ENCODE results near the gene USP34.

The USP34 gene

DNA sequence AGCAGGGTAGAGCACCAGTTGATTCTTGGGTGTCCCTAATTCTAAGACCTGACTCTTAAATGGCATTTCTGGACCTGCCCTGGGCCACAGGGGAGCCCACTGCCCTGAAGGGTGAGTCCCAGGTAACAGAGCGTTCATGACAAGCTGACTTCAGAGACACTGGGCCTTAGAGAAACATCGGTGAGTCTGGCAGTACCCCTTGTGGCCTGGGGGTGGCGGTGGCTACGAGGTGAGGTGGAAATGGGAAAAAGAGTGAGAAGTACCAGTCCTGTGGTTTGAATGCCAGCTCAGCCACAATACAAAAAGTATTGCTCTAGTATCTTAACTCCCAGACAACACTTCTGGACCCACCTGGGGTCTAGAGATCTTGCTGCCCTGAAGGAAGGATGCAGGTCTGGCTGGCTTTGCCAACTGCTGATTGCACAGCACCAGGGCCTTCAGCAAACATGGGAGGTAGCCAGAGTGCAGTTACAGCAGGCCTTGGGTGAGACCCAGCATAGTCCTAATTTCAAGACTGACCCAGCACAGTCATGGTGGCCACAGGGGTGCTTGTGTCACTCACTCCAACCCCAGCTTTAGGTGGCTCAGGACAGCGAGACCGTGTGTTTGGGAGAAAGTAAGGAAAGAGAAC lies 44.5 kb downstream of the USP34 start:
- in situ Hi-C loops (cut with HindIII; ENCODE audit: low sequenced_read_pairs), result no loop called here
- TF ChIP-seq, protein P1, sequence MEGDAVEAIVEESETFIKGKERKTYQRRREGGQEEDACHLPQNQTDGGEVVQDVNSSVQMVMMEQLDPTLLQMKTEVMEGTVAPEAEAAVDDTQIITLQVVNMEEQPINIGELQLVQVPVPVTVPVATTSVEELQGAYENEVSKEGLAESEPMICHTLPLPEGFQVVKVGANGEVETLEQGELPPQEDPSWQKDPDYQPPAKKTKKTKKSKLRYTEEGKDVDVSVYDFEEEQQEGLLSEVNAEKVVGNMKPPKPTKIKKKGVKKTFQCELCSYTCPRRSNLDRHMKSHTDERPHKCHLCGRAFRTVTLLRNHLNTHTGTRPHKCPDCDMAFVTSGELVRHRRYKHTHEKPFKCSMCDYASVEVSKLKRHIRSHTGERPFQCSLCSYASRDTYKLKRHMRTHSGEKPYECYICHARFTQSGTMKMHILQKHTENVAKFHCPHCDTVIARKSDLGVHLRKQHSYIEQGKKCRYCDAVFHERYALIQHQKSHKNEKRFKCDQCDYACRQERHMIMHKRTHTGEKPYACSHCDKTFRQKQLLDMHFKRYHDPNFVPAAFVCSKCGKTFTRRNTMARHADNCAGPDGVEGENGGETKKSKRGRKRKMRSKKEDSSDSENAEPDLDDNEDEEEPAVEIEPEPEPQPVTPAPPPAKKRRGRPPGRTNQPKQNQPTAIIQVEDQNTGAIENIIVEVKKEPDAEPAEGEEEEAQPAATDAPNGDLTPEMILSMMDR (IDR thresholded peaks at IDR 0.05; ENCODE audit: low read depth, low read length, missing control alignments), result peak; percentile 51
- no peak for DNase-seq (ENCODE audit: low read depth)
- H3K4me3 ChIP-seq (ENCODE audit: low read depth, low read length), result no peak overlapping the region

DNA sequence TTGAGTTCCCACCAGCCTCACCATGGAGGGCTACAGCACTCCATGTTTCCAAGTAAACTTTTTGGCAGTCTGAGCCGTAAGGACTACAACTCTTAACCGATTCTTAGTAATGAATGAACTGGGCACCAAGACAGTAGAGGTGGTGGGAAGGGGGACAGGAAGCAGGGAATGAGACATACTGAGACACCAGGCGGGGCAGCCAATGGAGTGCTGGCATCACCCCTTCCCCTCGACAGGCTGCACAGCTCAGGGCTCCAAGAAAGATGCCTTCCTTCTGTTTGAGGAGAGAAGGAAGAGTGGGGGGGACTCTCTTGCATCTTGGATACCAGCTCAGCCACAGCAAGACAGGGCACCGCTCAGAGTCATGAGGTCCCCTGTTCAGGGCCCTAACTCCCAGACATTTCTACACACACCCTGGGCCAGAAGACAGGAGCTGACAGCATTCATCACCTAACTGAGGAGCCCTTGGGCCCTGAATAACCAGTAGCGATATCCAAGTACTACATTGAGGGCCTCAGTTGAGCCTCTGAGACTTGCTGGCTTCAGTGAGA lies 45.2 kb downstream of the USP34 start:
- in situ Hi-C loops (cut with HindIII; ENCODE audit: low sequenced_read_pairs), result no loop called here
- TF ChIP-seq, protein P1 (IDR thresholded peaks at IDR 0.05; ENCODE audit: low read depth, low read length, missing control alignments), result no peak
- no peak overlapping the region for H3K4me3 ChIP-seq (ENCODE audit: low read depth, low read length)
- no peak for DNase-seq (ENCODE audit: low read depth)

DNA sequence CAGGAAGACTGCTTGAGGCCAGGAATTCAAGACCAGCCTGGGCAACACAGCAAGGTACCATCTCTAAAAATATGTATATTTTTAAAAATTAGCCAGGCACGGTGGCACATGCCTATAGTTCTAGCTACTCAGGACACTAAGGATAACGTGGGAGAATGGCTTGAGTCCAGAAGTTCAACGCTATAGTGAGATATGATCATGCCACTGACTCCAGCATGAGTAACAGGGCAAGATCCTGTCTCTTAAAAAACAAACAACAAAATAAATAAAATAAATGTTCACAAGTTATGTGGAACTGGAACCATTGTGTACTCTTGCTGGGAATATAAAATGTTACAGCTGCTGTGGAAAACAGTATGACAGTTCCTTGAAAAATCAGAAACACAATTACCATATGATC lies 47.2 kb downstream of the USP34 start:
- no peak for DNase-seq (ENCODE audit: low read depth)
- in situ Hi-C loops (cut with HindIII; ENCODE audit: low sequenced_read_pairs), result no loop called here
- H3K4me3 ChIP-seq (ENCODE audit: low read depth, low read length), result no peak overlapping the region
- TF ChIP-seq, protein P1 (IDR thresholded peaks at IDR 0.05; ENCODE audit: low read depth, low read length, missing control alignments), result no peak

GRCh38 chr2:61421611-61422010 lies 49.3 kb downstream of the USP34 start:
- H3K4me3 ChIP-seq (ENCODE audit: low read depth, low read length), result no peak overlapping the region
- TF ChIP-seq, protein P1 (IDR thresholded peaks at IDR 0.05; ENCODE audit: low read depth, low read length, missing control alignments), result no peak
- in situ Hi-C loops (cut with HindIII; ENCODE audit: low sequenced_read_pairs), result no loop called here
- DNase-seq (ENCODE audit: low read depth), result no peak

GRCh38 chr2:61420991-61421544 lies 49.8 kb downstream of the USP34 start:
- no peak overlapping the region for H3K4me3 ChIP-seq (ENCODE audit: low read depth, low read length)
- no peak for DNase-seq (ENCODE audit: low read depth)
- in situ Hi-C loops (cut with HindIII; ENCODE audit: low sequenced_read_pairs), result no loop called here
- TF ChIP-seq, protein P1 (IDR thresholded peaks at IDR 0.05; ENCODE audit: low read depth, low read length, missing control alignments), result no peak

GRCh38 chr2:61419570-61419969 lies 51.3 kb downstream of the USP34 start:
- in situ Hi-C loops (cut with HindIII; ENCODE audit: low sequenced_read_pairs), result no loop called here
- TF ChIP-seq, protein P1 (IDR thresholded peaks at IDR 0.05; ENCODE audit: low read depth, low read length, missing control alignments), result no peak
- H3K4me3 ChIP-seq (ENCODE audit: low read depth, low read length), result no peak overlapping the region
- no peak for DNase-seq (ENCODE audit: low read depth)

All from astrocyte of the cerebellum (primary cell).